Erythroblast (primary cell): ENCODE data around the gene FAM168B.
"Not testable (repeated sequence)": the region's sequence is repeated elsewhere in the genome, so short reads cannot be mapped to it uniquely, and the experiment has no call there.

ENCODE experiments used
- GATA1 ChIP-seq: IDR thresholded peaks from 2 replicates; pipeline ENCODE4 v1.6.1; 2011; ENCODE audit warnings: low read depth, mild to moderate bottlenecking, control low read depth, low read length, moderate library complexity
- POLR2A ChIP-seq: IDR thresholded peaks from 2 replicates; pipeline ENCODE4 v1.6.1; 2011; ENCODE audit warnings: mild to moderate bottlenecking, low read length

DNA sequence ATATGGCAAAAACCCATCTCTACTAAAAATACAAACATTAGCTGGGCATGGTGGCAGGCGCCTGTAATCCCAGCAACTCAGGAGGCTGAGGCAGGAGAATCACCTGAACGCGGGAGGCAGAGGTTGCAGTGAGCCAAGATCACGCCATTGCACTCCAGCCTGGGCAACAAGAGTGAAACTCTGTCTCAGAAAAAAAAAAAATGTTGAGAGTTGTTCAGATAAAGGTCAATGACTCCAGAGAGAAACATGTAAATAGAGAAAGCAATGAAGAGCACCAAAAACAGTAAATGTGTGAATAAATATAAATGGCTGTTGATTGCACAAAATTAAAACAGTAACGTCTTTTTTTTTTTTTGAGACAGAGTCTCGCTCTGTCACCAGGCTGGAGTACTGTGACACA lies 13.3 kb downstream of the FAM168B start:
- TF ChIP-seq POLR2A, GATA1: not testable (repeated sequence)
